DND-41 (cell line): ENCODE results near the gene OR4C6.

ENCODE experiments used
- ATAC-seq: fragments of 200-7000 bp; cut with Tn5 transposase; 3 replicates; pipeline ENCODE4 v1.9.1; 2021; ENCODE audit warnings: low read depth; ENCODE audit not compliant: insufficient read depth
- DNase-seq: peaks from one replicate; pipeline ENCODE4 v3.0.0-alpha.2; 2020
- H2AFZ ChIP-seq: 2 replicates; pipeline ENCODE4 v1.6.0; 2012; ENCODE audit warnings: low read depth, low read length
- H3K27ac ChIP-seq: 2 replicates; pipeline ENCODE4 v1.5.1; 2012; ENCODE audit warnings: low read length, inconsistent platforms
- H3K27me3 ChIP-seq: fragments of 200-600 bp; sonication (generic); 2 replicates; pipeline ENCODE4 v1.6.0; 2012; ENCODE audit warnings: low read length, mild to moderate bottlenecking, inconsistent platforms; ENCODE audit not compliant: insufficient read depth, poor library complexity
- H3K36me3 ChIP-seq: 2 replicates; pipeline ENCODE4 v1.5.1; 2012; ENCODE audit warnings: low read length, inconsistent platforms; ENCODE audit not compliant: insufficient read depth
- H3K4me1 ChIP-seq: 2 replicates; pipeline ENCODE4 v1.5.1; 2012; ENCODE audit warnings: mild to moderate bottlenecking, low read length; ENCODE audit not compliant: insufficient read depth
- H3K4me2 ChIP-seq: 2 replicates; pipeline ENCODE4 v1.6.0; 2012; ENCODE audit warnings: mild to moderate bottlenecking, moderate library complexity, low read length, inconsistent platforms; ENCODE audit not compliant: insufficient read depth
- H3K4me3 ChIP-seq, 2 experiments: fragments of 200-600 bp in 1 of 2; shearing (Covaris generic) in 1 of 2; 2 replicates each; pipeline ENCODE4 v1.5.1; 2012 to 2016; ENCODE audit warnings: inconsistent platforms in 2 of 2, low read length in 2 of 2, mild to moderate bottlenecking in 2 of 2, low read depth in 1 of 2, moderate library complexity in 1 of 2
- H3K79me2 ChIP-seq: 2 replicates; pipeline ENCODE4 v1.6.0; 2012; ENCODE audit warnings: low read length, inconsistent platforms; ENCODE audit not compliant: insufficient read depth
- H3K9ac ChIP-seq: 2 replicates; pipeline ENCODE4 v1.6.0; 2012; ENCODE audit warnings: low read depth, mild to moderate bottlenecking, inconsistent platforms, low read length, moderate library complexity
- H3K9me3 ChIP-seq: 2 replicates; pipeline ENCODE4 v1.5.1; 2012; ENCODE audit warnings: low read length, moderate library complexity, mild to moderate bottlenecking, inconsistent platforms; ENCODE audit not compliant: insufficient read depth, severe bottlenecking
- H4K20me1 ChIP-seq: 2 replicates; pipeline ENCODE4 v1.6.0; 2012; ENCODE audit warnings: low read length; ENCODE audit not compliant: insufficient read depth
- CTCF ChIP-seq: IDR thresholded peaks from 2 replicates; pipeline ENCODE4 v1.5.1; 2012; ENCODE audit warnings: borderline replicate concordance, low read length, moderate library complexity, mild to moderate bottlenecking; ENCODE audit not compliant: poor library complexity, severe bottlenecking; ENCODE audit errors: extremely low read depth
- EZH2 ChIP-seq: IDR thresholded peaks from 3 replicates; pipeline ENCODE4 v1.6.1; 2012; ENCODE audit warnings: borderline replicate concordance, low read depth, mild to moderate bottlenecking, moderate library complexity, low read length, inconsistent platforms; ENCODE audit not compliant: severe bottlenecking

The OR4C6 gene

GRCh38 chr11:55652560-55652959, 9.4 kb upstream of the OR4C6 start:
- H2AFZ ChIP-seq: no peak overlapping the region
- no peaks in the 10 kb centered on the region for H3K9me3 ChIP-seq
- no peak for DNase-seq
- no peaks in the 10 kb centered on the region for H3K4me1 ChIP-seq
- H3K27me3 ChIP-seq: no peaks in the 10 kb centered on the region
- no peaks in the 10 kb centered on the region for H3K79me2 ChIP-seq
- TF ChIP-seq EZH2: no peak
- no peak for TF ChIP-seq CTCF
- H3K4me3 ChIP-seq: no peak overlapping the region
- ATAC-seq: no peak
- no peak overlapping the region for H3K4me2 ChIP-seq
- H4K20me1 ChIP-seq: no peaks in the 10 kb centered on the region
- no peak overlapping the region for H3K9ac ChIP-seq
- no peaks in the 10 kb centered on the region for H3K36me3 ChIP-seq
- H3K27ac ChIP-seq: no peak overlapping the region

GRCh38 chr11:55655096-55655495, 6.9 kb upstream of the OR4C6 start:
- Histone ChIP-seq H3K79me2 (no peaks in the 10 kb centered on the region), H3K9ac (no peak overlapping the region), H3K9me3 (no peaks in the 10 kb centered on the region), H3K36me3 (no peaks in the 10 kb centered on the region), H3K4me2 (no peak overlapping the region), H3K4me3 (no peak overlapping the region), H2AFZ (no peak overlapping the region), H3K27ac (no peak overlapping the region), H4K20me1 (no peaks in the 10 kb centered on the region), H3K4me1 (no peaks in the 10 kb centered on the region), H3K27me3 (no peaks in the 10 kb centered on the region)
- TF ChIP-seq CTCF (no peak), EZH2 (no peak)
- ATAC-seq (no peak), DNase-seq (no peak)

GRCh38 chr11:55658031-55658573, 3.9 kb upstream of the OR4C6 start:
- no peaks in the 10 kb centered on the region for H3K27me3 ChIP-seq
- ATAC-seq (no peak), DNase-seq (no peak)
- no peaks in the 10 kb centered on the region for H3K9me3 ChIP-seq
- no peaks in the 10 kb centered on the region for H4K20me1 ChIP-seq
- no peaks in the 10 kb centered on the region for H3K4me1 ChIP-seq
- no peaks in the 10 kb centered on the region for H3K36me3 ChIP-seq
- H3K79me2 ChIP-seq: no peaks in the 10 kb centered on the region
- TF ChIP-seq EZH2 (no peak), CTCF (no peak)
- no peak overlapping the region for H3K9ac ChIP-seq
- no peak overlapping the region for H3K27ac ChIP-seq
- H2AFZ ChIP-seq: no peak overlapping the region
- H3K4me2 ChIP-seq: no peak overlapping the region
- no peak overlapping the region for H3K4me3 ChIP-seq

GRCh38 chr11:55658608-55659007, 3.4 kb upstream of the OR4C6 start:
- Histone ChIP-seq H3K4me2 (no peak overlapping the region), H3K27ac (no peak overlapping the region), H3K4me3 (no peak overlapping the region), H2AFZ (no peak overlapping the region), H4K20me1 (no peaks in the 10 kb centered on the region), H3K9ac (no peak overlapping the region), H3K27me3 (no peaks in the 10 kb centered on the region), H3K79me2 (no peaks in the 10 kb centered on the region), H3K36me3 (no peaks in the 10 kb centered on the region), H3K9me3 (no peaks in the 10 kb centered on the region), H3K4me1 (no peaks in the 10 kb centered on the region)
- no peak for DNase-seq
- no peak for TF ChIP-seq EZH2
- ATAC-seq: no peak
